ENCODE measurements around the gene DCP1A.
A peak's percentile ranks its signal among the peaks of the same experiment; 100 is the strongest.
"Not testable (repeated sequence)": the region's sequence is repeated elsewhere in the genome, so short reads cannot be mapped to it uniquely, and the experiment has no call there.

Gene DCP1A

GRCh38 chr3:53327986-53328385, 19.4 kb downstream of the DCP1A start:
- DNase-seq: not testable (repeated sequence)

GRCh38 chr3:53324105-53324504, 23.2 kb downstream of the DCP1A start:
- no peak for DNase-seq

GRCh38 chr3:53320697-53321096, 26.6 kb downstream of the DCP1A start:
- DNase-seq: no peak

GRCh38 chr3:53318522-53318921, 28.8 kb downstream of the DCP1A start:
- no peak for DNase-seq

- no peak for DNase-seq
Observed at GRCh38 chr3:53312832-53313231, 34.5 kb downstream of the DCP1A start.

- no peak for DNase-seq
Observed at GRCh38 chr3:53311882-53312281, 35.5 kb downstream of the DCP1A start.

GRCh38 chr3:53303957-53304356, 43.4 kb downstream of the DCP1A start:
- no peak for DNase-seq

- DNase-seq: no peak
Observed at GRCh38 chr3:53303549-53303948, 43.8 kb downstream of the DCP1A start.

GRCh38 chr3:53300826-53301225, 46.5 kb downstream of the DCP1A start:
- DNase-seq: no peak

- DNase-seq: peak; percentile 5
Observed at GRCh38 chr3:53299611-53300023, 47.7 kb downstream of the DCP1A start.

GRCh38 chr3:53295410-53295809, 51.9 kb downstream of the DCP1A start:
- DNase-seq: no peak

- DNase-seq: no peak
Observed at GRCh38 chr3:53293867-53294266, 53.5 kb downstream of the DCP1A start.

GRCh38 chr3:53288214-53288613, 59.1 kb downstream of the DCP1A start:
- no peak for DNase-seq

- DNase-seq: no peak
Observed at GRCh38 chr3:53287131-53287629, 60.2 kb downstream of the DCP1A start.

- no peak for DNase-seq
Observed at GRCh38 chr3:53286727-53287126, 60.6 kb downstream of the DCP1A start.

GRCh38 chr3:53282581-53282980, 64.8 kb downstream of the DCP1A start:
- DNase-seq: no peak

GRCh38 chr3:53278667-53279066, 68.7 kb downstream of the DCP1A start:
- no peak for DNase-seq

- DNase-seq: no peak
Observed at GRCh38 chr3:53274938-53275605, 72.3 kb downstream of the DCP1A start.

GRCh38 chr3:53273146-53273670, 74.1 kb downstream of the DCP1A start:
- no peak for DNase-seq

- DNase-seq: peak; percentile 98
Observed at GRCh38 chr3:53269888-53270880, 77.2 kb downstream of the DCP1A start.

GRCh38 chr3:53269193-53269592, 78.2 kb downstream of the DCP1A start:
- not testable (repeated sequence) for DNase-seq

- DNase-seq: no peak
Observed at GRCh38 chr3:53267766-53268165, 79.6 kb downstream of the DCP1A start.

GRCh38 chr3:53264718-53265117, 82.6 kb downstream of the DCP1A start:
- no peak for DNase-seq

GRCh38 chr3:53263907-53264306, 83.4 kb downstream of the DCP1A start:
- no peak for DNase-seq

All from SHP77 (cell line).